ENCODE measurements around the gene YIPF5.

The YIPF5 gene

DNA sequence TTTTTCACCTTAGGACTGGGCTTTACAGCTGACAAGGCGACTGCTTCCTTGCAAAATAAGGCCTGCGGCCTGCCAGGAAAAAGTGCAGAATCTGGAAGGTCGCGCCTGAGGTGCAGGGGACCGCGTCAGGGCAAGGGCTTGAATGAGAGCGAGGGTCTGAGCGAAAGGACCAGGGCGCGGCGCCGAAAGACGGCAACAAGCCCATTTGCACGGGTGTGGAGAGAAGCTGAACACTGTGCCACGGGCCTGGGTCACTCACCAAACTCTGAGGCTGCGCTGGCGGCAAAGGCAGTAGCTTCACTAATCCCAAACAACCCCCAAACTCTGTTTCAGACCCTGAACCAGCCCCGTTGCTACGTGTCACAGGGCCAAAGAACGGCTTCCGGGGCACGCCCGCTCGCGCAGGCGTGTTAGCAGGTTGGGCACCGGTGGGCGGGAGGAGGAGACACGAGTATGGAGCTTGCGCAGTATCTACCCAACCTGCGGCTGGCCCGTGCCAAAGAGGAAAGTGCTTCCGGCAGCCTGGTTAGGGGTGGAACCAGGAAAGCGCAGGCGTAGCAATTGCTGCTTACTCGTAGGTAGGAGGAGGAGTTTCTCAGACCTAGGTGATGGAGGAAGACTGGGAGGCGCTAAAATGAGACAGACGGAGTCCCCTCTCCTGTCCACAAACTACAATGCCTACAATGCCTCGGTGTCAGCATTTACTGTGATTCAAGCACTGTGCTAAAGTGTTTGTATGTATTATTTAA is at the start of gene YIPF5, which contains the start of gene KCTD16:
Gene YIPF5 (minus strand): TSS at position 384 of the 749 bp plus-strand sequence. CDS start 704 bp downstream, outside the sequence.
Gene KCTD16 (plus strand): TSS at position 598 of the 749 bp plus-strand sequence.
- DNase-seq (ENCODE audit: low read depth in 4 of 4, low spot score in 1 of 4): peak; percentile 90 to 95 (median 94)

DNA sequence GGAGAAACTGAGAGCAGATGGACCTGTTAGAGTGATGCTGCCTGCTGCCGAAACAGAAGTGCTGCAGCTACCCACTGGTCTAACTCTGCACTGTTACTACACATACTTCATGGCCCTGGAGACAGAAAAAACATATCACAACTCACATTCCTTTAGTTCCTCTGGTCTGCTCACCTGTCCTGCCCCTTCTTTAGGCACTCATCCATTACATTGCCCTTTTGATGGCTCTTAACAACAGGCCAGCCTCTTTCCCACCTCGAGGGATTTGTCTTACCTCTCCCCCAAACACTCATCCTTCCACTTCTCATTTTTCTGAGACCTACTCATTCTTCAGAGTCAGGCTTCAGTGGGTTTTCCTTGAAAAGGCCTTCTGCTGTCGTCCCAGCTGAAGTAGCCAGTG is 49.4 kb upstream of the YIPF5 start:
- no peak for DNase-seq (ENCODE audit: low read depth in 4 of 4, low spot score in 1 of 4)

DNA sequence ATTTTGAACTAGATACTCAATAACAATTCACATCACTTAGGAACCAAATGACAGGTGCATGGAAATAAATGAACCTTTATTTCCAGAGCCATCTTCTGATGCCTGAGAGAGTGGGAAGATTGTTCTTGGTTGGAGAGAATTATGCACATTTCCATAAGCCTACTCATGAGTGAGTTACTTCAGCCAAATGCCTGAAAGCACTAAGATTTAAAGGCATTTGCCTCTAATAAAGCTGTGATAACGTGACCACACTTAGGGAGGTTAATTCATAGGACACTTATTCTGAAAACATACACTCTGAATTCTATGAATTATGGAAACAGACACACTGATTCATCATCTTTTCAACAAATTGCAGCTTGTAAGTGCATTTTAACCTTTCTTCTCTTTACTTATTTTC is 40.2 kb upstream of the YIPF5 start:
- DNase-seq (ENCODE audit: low read depth in 4 of 4, low spot score in 1 of 4): no peak

DNA sequence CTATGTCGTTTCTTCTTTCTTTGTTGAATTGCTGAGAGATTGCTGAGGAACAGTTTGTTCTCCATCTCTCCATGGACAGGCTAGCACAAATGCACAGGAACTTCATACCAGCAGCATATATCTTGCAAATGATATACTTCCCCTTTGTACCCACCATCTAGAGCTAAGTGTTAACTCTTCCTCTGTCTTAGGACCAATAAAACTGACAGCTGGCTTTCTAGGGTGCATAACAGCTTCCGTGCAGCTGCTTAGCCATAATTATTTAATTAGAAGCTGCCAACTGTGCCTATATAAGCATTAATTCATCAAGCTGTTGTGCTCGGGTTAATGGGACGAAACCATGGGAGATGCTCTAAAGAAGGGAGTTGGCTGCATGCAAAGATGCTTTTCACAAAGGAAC is 38.9 kb upstream of the YIPF5 start:
- DNase-seq (ENCODE audit: low read depth in 4 of 4, low spot score in 1 of 4): no peak

DNA sequence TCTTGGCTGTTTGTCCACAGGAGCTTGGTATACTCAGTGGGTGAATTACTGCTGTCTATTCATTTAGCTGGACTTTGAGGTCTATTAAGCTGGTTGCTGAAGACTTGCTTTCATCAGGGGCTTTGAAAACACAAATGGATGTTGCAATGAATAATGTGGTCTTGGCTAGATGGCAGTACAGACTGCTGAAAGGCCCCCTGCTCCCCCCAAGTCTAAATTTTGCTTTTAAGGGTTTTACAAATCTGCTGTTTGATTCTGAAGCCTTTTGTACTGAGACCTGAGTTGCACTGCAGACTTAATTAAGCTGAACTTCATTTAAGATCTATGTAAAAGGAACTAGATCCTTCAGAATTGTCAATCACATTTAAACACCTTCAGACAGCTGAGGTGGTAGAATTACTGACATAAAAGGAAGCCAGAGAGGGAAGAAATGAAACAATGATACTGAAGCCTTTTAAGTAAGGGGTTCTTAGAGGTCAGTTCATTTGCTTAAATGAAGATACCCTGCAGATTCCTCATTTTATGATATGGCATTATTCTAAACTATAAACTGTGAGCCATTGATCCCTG is 37.5 kb upstream of the YIPF5 start:
- DNase-seq (ENCODE audit: low read depth in 4 of 4, low spot score in 1 of 4): no peak

DNA sequence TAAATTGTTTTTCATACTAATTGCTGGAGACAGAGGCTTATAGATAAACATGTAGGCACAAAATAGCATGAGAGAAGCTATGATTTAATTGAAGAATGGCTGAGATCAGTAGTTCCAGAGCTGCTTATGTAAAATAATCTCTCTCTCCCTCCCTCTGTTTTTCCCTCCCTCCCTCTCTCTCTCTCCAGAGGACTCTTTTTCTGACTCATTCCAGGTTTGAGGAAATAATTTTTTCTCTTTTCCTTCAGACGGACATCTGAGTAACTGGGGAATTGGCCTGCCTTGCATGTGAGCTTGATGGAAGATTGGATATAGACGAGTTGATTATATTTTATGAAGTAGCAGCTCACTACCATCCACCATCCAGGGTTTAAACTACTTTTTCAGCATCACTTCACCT is 35.7 kb upstream of the YIPF5 start:
- no peak for DNase-seq (ENCODE audit: low read depth in 4 of 4, low spot score in 1 of 4)

DNA sequence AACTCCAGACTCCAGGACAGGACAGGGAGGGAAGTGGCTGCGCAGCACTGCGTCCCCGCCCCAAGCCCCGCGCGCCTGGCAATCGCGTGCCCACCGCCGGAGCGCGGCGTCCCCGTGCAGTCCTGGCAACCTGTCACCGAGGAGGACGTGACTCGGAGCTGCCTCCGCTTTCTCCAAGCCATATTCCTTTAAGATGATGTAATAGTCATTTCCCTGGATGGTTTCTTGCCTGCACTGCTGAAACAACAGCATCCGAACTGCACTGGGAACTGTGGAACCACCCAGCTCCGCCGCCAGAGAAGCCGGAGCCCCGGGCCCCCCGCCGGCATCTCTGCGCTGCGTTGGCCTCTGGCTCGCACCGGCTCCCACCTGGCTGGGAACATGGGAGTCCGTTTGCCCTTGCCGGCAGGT is 34.7 kb upstream of the YIPF5 start:
- DNase-seq (ENCODE audit: low read depth in 4 of 4, low spot score in 1 of 4): no peak

DNA sequence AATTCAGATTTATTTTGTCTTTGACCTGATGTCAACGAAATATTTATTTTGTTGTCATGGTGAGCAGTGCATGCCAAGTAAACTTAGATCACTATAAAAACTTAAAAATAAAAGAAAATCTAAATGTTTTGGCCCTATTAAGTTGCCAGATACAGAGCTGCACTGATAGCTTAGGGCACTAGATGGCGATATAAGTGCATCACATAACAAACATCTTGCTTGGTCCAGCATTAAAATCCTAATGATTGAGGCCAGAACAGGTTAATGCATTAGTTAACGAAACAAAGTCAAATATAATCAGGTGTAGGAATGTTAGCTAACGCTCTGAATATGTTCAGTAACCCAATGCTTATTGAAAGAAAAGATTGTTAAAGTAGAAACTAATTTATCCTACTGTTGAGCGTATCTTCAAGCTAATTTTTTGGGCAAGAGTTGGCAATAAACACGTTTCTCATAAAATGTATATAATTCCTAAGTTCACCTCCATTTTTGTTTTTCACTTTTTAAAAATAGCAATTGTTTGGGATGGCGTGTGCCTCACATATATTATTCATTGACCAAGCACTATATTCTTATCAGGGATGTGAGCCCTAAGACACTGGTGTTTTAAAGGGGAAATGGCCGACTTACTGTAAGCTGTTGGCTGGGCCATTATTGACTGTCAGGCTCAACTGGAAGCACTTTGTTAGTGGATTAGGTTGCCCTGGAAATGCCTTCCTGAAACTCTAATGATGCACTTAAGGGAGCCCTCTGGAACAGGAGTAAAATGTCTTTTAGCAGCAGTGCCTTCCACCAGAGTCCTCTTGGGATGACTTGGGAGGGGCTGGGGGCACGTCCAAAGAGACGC is 33.5 kb upstream of the YIPF5 start:
- DNase-seq (ENCODE audit: low read depth in 4 of 4, low spot score in 1 of 4): no peak

DNA sequence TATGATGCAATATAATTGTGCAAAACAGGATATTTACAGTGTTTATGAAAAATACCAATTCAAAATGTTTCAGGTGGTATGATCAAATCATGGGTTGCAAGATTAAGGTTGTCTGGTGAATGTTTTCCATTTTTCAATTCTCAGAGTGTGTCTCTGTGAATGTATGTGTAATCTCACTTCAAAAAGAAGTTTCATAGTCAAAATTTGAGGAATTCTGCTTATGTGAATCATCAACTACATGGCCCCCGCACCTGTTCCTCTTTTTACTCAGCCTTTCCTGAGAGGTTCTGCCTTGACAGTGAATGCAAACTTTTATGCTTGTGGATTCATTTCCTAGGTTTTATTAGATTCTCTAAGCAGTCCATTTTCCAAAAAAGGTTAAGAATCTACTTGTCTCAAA is 32.3 kb upstream of the YIPF5 start:
- DNase-seq (ENCODE audit: low read depth in 4 of 4, low spot score in 1 of 4): no peak

DNA sequence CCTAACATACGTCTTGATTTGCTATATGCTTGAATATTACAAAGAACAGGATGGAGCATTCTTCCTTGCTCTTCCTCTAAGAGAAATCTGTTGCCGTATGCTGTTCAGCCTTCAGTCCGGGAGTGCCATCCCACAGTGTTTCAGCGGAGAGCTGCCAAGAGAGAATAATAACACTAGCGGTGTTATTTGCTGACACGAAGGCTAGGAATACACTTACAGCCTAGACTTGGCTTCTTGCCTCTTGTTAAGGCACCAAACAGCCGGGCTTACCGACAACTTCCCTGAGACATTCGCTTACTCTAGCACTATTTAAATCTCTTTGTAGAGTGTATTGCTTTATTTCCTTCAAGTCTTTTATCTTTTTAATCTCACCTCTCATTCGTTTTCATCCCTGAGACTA is 31.6 kb upstream of the YIPF5 start:
- DNase-seq (ENCODE audit: low read depth in 4 of 4, low spot score in 1 of 4): no peak

DNA sequence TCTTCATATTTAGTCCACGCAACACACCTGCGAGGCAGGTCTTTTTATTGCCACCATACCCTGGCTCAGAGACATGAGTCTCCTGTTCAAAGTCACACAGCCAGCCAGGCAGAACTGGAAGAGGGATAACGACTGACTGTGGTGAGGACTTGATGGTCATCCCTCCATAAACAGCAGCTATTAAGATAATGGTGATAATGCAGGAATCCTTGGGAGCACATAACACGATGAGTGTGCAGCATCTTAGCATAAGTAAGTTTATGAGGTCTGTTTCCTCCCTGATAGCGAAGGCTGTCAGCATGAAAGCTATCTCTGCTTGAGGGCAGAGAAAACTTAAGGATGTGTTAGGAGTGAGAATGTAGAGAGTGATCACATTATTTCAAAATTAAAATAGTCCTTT is 31.1 kb upstream of the YIPF5 start:
- DNase-seq (ENCODE audit: low read depth in 4 of 4, low spot score in 1 of 4): no peak

DNA sequence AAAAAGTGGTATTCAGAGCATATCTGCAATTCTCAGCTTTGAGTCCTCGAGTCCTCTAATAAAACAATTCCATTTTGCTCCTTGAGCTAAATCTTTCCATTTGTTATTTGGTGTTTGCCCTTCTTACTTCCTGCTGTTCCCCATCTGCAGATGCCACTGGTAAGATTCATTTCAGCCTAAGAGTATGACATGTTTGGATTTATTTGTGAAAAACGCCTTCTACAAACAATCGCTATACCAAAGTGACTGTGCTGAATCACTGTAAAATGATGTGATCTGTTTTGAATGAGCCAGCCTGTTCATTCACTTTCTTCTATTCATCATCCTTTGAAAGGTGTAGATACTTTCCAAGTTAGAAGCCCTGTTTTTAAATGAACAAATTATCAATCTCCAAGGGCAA is 27.9 kb upstream of the YIPF5 start:
- no peak for DNase-seq (ENCODE audit: low read depth in 4 of 4, low spot score in 1 of 4)

DNA sequence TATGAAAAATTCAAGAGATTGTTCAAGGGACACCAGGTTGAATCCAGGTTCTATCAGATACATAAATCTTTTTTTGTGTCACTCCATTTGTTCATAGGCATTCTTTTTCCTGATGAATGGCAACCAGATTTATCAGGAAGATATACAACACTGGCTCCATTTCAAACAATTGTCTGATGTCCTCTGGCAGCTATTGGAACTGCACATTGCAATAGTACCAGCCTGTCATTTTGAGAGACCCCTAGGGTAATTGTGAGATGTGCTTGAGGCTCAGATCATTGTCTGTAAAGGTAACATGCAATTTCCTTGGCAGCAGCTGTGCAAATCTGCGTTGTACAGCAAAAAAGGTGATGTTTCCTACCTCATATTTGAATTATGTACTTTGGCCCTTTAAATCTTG is 26.2 kb upstream of the YIPF5 start:
- DNase-seq (ENCODE audit: low read depth in 4 of 4, low spot score in 1 of 4): no peak

DNA sequence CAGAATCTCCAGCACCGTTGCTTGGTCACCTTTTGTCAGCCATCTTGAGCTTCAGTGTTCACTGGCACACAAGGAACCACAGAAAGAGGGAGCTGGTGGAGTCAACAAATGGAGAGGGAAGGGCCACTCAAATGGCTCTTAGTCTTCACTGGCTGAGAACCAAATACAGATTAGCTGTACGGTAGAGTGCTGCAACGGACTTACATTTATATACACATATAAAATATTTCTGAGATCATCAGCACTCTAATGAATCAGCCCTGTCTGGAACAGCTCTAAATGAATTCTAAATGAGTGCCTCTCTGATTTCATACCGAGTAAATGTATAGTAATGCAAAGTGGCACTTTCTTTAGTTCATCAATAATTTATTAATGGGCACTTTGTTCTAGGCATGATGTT is 25.0 kb upstream of the YIPF5 start:
- DNase-seq (ENCODE audit: low read depth in 4 of 4, low spot score in 1 of 4): no peak

DNA sequence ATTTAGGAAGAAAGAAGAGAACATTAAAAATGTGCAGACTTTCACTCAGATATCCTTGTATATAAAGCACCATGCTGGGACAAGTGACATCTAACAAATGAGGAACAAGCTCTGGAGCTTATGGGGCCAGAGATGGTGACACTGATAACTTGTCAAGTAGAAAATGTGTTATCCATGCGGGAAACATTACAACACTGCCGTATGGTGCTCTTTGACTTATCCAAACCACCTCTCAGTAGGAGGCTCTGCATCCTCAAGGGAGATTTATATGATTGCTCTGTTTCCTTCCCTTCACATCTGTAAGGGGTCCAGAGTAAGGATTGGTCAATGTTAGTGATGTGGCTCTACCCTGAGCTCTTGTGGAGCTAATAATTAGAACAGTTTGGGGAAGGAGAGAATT is 23.7 kb upstream of the YIPF5 start:
- DNase-seq (ENCODE audit: low read depth in 4 of 4, low spot score in 1 of 4): no peak

DNA sequence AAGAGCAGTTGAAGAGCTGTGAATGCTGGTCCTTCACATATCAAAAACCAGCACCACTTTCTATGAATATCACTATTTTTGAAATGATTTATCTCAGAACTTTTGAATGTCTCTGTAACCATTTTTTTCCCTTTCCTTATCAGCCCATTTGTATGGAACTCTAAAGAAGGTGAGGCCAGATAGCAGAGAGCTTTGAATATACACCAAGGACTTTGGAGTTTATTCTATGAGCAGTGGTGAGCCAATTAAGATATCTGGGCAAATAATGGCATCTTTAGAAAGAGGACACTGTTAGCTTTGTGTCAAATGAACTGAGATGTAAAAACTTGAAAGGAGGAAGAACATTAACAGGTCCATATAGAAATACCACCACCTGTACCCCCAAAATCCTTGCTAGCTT is 22.2 kb upstream of the YIPF5 start:
- no peak for DNase-seq (ENCODE audit: low read depth in 4 of 4, low spot score in 1 of 4)

DNA sequence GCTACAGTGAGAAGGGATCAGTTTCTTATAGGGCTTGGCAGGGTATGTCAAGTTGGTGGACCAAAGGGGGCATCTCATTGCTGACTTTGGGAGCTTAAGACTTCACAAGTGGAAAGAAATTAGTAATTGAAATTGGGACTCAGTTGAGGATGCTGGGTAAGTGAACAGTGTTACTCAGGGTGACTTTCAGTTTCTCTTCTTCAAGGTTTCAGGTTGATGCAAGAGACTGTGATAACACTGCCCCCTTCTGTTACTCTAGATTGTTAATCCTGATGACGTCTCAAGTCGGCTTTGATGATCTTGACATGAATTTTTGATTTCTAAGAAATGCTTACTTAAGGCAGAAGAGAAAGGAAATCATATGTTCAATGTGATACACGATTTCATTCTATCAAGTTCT is 21.5 kb upstream of the YIPF5 start:
- DNase-seq (ENCODE audit: low read depth in 4 of 4, low spot score in 1 of 4): no peak

DNA sequence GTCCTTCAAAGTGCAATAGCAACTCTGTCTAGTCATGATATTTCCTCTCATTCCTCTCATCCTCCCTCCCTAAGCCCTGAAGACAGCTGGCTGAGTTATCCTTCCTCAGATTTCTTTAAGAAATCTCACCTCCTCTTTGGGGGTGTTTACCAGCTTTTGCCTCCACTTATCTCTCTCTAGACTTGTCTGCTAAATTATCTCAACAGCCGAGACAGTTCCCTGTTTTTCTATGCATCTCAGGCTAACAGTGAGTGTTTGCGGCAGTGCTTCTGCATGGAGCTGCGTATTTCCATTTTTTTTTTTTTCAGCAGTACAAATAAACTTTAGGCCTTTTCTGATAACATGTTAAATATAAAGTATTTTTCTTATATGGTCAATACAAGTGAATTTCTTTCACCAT is 21.1 kb upstream of the YIPF5 start:
- DNase-seq (ENCODE audit: low read depth in 4 of 4, low spot score in 1 of 4): no peak

DNA sequence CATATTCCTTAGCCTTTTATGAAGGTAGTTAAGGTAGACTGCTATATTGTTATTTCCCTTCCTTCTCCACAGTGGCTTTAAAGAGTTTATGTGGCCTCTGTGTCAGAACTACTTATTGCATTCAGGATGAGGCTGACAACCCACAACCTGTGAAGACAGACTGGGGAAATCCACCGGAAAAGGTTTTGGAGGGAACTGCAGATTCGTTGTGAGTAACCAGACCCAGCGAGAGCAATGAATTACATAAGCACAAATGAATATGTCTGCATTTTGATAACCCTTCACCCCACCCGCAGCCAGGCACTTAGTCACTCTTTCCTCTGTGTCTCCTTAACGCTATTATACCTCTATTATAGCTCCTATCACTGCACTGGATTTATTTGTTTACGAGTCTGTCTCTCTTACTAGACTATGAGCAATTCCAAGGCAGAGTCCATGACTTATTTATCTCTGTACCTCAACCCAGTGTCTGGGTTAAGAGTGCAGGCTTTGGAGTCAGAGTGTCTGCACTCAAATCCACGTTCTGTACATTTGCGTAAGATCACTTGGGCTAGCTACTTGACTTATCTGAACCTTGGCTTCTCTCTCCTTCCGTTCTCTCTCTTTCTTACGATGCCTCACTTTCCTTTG is 19.5 kb upstream of the YIPF5 start:
- peak in 2 of 4 experiments; percentile 46 to 58 for DNase-seq (ENCODE audit: low read depth in 4 of 4, low spot score in 1 of 4)

DNA sequence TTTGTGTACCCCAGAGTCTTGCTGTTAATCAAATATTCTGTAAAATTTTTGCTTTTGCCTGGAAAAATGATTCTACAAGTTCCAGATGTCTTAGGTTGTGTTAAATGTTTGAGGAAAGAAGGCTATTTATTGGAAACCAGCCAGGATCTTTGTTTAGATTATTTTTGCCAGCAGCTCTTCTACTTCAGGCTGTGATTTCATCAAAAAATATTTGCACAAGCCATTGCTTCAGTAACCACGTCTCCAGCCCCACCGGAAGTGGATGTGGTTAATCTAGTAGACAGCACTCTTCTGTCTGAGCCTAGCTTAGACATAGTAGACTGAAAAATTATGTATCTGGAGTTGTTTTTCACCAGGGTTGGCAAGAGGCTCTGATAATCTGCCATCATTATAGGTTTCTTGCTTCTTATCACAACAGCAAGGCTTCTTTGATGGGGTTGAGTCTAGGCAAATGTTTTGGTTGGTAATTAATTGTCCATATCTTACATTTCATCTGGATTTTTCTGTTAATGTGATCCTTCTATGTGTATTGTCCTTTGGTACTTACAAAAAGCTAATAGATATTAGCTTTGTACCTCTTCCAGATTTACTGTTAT is 17.3 kb upstream of the YIPF5 start:
- peak in 2 of 4 experiments; percentile 34 to 37 for DNase-seq (ENCODE audit: low read depth in 4 of 4, low spot score in 1 of 4)

DNA sequence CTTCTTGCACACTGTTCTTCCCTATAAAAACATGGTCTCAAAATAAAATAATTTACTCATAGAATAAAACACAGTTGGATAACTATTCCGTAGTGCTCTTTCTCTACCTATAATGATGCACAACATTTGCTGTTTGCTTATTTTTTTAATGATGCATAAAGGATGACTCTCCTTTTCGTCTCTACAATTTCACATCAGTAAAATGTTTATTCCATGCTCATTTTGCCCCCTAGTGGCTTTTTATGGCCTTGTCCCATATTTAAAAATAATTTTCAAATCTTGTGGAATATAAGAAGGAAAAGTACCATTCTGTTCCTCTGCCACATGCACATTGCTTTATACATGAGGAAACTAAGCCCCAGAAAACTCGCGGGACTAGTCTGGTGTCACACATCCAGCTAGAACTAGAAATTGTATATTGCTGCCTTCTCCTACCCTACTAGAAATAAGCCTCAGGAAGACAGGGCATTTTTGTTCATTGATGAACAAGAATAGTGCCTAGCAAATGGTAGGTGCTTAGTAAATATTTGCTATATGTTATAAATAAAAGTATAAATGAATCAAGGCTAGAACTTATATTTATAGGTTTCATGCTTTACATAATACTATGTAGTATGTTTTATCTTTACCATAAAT is 12.9 kb upstream of the YIPF5 start:
- no peak for DNase-seq (ENCODE audit: low read depth in 4 of 4, low spot score in 1 of 4)
